Renal cortical epithelial cell (primary cell): ENCODE data around the gene NFATC2. TPM values are rescaled to one million over a fixed set of nuclear protein-coding genes. Genes with fewer than 3 reads are reported as not detected.

ENCODE experiments used
- DNase-seq: peaks from one replicate; pipeline ENCODE4 v3.0.0-alpha.2; 2011; ENCODE audit warnings: low read depth
- total RNA-seq: library from RNA; depleted of rRNA; stranded (reverse); fragments of >200 nt; gene quantifications from 2 replicates; pipeline ENCODE4 v1.2.3, GENCODE V29; 2014

The NFATC2 gene
- total RNA-seq, 1 donor from 2014 or later, result under 0.01 TPM

DNA sequence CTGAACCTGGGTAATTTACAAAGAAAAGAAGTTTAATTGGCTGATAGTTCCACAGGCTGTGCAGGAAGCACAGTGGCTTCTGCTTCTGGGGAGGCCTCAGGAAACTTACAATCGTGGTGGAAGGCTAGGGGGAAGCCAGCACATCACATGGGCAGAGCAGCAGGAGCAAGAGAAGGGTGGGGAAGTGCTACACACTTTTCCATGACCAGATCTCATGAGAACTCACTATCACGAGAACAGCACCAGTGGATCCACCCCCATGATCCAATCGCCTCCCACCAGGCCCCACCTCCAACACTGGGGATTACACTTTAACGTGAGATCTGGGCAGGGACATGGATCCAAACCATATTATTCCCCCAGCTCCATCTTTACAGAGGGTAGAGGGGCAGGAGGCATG is 166.4 kb downstream of the NFATC2 start:
- no peak for DNase-seq

DNA sequence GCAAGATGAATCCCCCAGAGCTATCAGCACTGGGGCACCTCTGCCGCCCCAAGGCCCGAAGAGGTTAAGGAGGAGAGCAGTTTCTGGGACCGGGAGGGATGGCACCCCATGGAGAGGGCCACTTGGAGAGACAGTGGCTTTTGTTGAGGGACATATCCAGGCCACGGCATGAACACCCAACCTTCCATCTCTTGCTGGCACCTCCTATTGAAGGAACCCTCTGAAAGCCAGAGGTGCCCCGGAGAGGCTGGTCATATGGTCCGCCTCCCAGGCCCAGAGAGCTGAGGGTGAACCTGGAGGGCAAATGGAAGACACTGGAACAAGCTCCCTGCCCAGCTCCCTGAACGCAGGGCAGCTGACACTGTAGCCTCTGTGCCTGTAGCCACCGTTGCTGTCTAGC is 167.0 kb downstream of the NFATC2 start:
- no peak for DNase-seq

DNA sequence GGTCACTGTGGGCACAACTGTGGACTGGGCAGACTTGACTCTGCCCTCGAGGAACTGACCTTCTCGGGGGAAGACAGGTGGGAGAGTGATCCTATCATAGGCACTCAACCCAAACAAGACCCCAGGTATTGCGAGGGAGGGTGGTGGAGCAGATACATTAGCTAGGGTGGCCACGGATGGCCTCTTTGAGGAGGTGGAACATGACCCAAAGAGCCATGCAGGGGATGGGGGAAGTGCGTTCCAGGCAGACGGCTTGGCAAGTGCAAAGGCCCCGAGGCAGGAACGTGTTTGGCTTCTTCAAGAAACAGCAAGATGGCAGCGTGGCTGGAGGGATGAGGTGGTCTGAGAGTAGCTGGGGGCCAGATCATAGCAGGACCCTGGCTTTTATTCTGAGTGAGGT is 167.6 kb downstream of the NFATC2 start:
- no peak for DNase-seq

DNA sequence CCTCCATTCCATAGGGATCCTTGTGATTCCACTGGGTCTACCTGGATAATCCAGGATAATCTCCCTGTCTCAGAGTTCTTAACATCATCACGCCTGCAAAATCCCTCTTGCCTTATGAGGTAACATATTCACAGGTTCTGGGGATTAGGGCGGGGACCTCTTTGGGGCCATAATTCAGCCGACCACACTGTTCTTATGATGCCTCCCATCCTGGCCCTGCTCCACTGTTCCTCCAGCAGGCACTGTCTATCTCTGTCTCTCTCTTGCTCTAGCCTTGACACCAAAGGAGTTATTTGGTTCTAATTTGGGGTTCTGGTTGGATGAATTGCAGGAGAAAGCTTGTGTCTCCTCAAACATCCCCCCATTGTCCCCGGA is 168.1 kb downstream of the NFATC2 start:
- DNase-seq, result no peak

DNA sequence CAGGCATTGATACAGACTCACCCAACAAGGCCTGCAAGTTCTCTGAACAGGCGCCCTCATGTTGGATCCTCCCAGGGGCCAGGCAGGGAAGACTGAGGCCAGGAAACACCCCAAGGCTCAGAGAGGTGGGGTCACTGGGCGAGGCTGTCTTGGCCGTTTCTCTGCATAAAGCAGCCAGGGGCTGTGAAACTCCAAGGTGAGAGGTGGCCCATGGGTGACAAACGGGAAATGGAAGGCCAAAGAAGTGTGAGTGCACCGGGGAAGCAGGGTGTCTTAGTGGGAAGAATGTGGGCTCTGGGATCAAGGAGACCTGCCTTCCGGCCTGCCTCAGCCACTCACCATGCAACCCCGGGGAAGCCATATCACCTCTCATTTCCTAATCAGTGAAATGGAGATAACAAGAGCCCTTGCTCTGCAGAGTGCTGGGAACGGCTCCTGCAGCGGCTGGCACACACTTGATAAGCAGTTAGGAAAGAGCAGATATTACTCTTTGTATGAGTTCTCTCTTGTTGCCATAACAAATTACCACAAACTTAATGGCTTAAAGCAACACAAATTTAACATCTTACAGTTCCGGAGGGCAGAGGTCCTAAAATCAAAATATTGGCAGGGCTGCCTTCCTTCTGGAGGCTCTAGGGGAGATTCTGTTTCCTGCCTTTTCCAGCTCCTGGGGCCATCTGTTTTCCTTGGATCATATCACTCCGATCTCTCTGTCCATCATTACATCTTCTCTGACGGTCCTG is 168.6 kb downstream of the NFATC2 start:
- no peak for DNase-seq

DNA sequence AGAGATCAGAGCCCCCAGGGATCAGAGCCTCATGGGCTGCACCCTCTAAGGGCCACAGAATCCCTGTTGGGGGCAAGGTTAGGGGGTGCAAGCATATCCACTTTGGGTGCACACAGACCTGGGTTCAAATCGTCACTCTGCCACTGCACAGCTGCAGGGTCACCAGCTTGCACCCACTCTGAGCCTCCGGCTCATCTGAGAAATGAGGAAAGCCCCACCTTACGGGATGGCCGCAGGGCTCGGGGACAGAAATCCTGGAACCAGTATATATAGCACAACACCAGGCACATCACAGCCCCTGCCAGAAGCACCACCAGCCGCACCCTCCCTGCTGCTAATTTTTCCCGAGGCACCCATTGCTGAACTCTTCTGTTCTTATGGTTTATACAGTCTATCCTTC is 169.6 kb downstream of the NFATC2 start:
- no peak for DNase-seq

DNA sequence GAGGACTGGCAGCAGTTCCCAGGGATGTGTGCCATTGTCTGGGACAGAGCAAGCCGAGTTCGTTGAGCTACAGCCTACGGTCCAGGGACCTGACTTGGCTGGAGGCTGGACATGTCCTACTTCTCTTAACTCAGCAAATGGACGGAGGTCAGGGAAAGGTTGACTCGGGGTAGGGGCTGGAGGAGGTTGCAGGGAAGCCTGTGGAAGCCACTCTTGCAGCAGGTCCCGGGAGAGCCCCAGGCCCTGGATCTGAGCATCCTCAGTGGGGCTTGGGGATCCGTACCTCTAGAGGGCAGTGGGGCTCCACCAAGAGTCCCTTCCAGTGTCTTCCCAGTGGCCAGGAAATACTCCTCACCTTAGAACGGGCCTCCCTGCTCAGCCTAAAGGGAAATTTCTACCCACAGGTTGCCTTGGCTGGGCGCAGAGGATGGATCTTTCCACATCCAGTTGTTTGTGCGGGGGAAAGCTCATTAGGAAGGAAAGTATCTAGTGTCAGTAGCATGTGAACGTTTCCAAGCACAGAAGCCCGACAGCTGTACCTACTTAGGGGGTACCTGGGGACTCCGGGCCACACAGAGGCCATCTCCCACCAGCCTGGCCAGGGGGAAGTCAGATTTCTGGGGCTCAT is 170.2 kb downstream of the NFATC2 start:
- DNase-seq, result peak; percentile 33

DNA sequence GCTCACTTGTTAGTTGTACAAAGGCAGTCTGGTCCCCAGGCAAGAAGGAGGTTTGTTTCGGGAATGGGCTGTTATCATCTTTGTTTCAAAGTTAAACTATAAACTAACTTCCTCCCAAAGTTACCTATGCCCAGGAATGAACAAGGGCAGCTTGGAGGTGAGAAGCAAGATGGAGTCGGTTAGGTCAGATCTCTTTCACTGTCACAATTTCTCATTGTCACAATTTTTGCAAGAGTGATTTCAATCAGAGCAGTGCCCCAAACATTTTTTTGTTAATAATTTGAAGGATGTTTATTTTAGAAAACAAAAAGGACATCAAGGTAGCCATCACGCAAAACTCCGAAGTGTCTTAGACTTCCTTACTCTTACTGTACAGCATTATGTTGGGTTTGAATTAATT is 170.8 kb downstream of the NFATC2 start:
- DNase-seq, result no peak

DNA sequence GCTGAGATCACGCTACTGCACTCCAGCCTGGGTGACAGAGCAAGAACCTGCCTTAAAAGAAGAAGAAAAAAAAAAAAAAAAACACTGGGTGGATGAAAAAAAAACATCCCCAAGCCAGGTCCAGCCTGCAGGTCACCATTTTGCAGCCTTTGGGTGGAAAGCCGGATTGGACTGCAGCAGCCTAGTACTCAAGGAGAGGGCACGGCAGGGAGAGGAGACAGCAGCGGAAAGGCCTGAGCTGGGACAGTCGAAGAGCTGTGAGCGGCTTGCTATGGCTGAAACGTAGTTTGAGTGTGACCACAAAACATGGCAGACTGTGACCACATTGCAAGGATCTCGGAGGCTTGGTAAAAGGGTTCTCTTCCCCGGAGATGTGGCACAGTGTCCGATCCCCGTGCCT is 173.0 kb downstream of the NFATC2 start:
- no peak for DNase-seq

DNA sequence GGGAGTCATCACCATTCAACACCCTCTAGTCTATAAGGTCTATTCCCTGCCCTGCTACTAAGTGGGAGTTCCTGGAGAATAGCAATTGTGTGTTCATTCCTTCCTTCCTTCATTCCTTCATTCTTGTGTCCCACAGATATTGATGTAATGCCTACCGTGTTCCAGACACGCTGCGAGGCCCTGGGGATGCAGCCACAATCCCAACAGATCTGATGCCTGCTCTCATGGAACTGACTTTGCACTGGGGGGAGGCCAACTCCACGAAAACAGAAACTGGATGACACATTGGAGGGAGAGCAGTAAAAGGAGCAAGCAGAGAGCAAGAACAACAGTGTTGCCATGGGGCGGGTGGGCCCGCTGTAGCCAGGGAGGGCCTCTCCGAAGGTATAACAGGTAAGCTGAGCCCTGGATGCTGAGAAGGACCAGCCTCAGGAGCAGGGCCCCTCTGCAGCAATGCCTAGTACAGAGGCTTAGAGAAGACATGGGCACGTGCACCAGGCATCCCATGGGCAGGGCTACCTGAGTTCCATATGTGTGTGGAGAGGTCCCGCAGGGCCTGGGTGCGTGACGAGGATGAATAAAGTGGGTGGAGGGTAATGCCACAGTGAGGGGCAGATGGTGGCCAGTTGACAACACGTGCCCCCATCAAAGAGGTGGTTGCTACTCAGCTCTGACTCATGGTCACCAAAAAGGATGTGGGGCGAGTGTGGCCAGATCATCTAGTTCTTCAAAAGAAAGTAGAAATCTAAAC is 173.9 kb downstream of the NFATC2 start:
- no peak for DNase-seq

DNA sequence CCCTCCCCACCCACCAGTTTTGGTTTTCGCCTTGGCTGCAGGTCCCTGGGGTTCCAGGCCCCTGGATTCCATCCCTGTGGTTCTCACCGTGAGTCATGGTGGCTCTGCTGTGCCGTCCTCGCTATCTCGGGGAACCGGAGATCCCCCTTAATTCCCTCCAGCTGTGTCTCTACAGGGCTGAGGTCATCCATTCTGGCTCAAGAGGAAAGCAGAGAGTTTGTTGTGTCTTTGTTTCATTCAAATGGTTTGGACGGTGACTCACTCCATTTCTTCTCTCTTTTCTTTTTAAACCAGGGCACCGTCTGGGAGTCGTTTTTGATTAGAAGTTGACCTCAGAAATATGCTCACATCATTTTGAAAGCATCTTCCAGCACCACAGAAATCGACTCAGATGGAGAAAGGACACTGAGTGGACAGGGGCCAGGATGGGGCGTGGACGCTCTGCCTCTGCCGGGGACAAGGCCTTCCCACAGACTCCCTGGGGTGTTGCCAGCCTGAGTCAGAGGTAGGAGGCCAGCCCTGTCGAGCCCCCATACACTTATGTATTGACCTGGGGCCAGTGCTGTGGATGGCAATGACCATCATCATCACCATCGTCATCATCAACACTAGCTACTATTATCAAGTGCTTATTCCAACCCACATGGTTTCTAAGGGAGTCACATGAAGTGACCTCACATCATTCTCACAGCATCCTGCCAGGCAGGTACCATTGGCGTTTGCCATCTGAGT is 176.2 kb downstream of the NFATC2 start:
- DNase-seq, result peak; percentile 92

DNA sequence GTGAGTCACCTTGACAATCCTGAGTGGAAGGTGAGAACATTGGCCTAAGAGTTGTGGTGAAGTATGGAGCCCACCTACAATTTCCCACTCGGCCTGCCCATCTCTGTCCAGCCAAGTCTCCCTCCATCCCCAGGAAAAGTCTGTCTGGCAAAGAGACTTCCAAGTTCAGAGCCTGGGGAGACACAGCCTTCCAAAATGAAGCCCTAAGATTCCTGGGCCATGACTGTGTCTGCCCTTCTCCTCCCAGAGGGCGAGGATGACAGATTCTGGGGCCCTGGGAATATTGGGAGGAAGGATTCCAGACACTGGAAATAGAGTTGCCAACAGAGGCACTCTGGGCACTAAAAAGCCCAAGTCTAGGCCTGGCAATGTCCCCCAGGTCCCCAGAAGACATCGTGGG is 176.8 kb downstream of the NFATC2 start:
- DNase-seq, result peak; percentile 15

DNA sequence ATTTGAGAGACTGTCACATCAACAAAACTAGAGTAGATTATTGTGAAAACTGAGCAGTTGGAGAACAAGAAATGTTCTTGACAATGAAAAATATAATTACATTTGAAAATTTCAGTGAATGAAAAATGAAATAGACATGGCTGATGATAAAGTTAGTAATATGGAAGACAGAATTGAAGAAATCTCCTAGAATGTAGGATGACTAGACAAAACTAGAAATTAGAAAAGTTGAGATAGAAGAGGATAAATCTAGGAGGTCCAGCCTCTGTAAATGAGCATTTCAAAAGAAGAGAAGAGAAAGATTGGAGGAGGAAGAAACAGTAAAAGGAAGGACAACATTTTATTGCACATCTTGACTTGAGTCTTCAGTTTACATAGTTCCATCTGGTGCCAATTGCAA is 178.7 kb downstream of the NFATC2 start:
- DNase-seq, result no peak

DNA sequence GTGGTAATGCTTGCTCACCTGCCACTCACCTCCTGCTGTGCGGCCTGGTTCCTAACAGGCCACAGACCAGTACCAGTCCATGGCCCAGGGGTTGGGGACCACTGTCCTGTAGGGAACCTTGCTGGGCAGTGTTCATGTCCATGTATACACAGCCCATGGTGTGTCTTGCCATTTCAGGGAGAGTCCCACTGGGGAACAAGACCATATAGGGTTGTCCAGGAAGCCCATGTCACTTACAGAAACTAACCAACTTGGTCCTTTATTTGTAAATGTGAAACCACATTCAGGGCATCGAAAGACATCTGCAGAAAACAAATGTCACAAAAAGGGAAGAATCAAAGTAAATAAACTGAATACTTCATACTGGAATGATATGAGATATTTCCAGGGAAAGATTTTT is 179.1 kb downstream of the NFATC2 start:
- no peak for DNase-seq

DNA sequence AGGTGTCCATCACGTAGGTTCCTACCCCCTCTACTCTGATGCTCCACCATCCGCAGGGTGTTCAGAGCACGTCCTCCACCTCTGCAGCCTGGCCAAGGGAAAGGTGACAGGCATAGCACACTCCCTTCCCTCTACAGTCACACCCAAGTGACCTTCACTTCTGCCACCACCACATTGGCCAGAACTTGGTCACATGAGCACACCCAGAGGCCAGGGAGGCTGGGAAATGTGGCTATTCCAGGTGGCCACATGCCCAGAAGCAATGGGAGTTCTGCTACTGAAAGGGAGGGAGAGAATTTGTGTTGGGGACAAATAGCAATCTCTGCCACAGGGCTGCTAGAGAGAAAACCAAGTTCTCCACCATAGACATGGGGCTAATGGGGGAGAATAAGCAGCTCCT is 180.3 kb downstream of the NFATC2 start:
- DNase-seq, result no peak

DNA sequence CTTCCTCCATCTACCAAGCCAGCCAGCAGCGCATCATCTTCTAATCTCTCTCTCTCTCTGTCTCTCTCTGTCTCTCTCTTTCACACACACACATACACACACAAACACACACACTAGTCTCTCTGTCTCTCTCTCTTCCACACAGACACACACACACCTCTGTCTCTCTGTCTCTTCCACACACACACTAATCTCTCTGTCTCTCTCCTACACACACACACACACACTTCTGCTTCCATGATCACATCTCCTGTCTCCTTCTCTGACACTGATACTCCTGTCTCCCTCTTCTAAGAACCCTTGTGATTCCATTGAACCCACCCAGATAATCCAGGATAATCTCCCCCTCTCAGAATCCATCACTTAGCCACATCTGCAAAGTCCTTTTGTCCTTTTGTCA is 181.3 kb downstream of the NFATC2 start:
- no peak for DNase-seq

DNA sequence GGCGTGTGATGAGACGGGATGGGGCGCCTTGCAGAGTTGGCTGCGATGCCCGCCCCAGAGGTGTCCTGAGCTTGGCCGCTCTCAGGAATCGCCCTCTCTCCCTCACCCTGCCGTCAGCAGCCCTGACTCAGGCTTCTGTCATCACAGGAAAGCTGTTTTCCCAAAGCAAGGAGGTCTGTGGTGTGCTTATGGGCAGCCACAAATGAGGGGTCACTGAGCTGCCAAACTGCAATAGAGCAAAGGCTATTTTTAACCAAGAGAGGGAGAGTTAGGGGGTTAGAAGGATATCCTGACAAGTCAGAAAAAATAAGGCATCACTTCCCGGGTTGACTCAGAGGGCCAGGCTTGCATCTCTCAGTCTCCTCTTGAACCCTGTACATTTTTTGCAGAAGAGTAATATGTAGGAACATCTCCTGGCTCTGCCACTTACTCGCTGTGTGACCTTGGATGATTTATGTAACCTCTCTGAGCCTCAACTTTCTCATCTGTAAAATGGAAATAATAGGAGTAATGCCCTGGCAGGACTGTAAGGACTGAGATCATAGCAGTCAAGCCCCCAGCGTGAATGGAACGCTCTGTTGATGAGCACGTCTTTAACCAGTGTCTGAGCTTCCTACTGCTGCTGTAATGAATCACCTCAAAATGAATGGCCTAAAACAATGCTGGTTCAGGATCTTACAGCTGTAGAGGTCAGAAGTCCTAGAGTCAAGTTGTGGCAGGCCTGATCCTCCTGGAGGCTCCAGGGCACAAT is 181.9 kb downstream of the NFATC2 start:
- peak; percentile 97 for DNase-seq

DNA sequence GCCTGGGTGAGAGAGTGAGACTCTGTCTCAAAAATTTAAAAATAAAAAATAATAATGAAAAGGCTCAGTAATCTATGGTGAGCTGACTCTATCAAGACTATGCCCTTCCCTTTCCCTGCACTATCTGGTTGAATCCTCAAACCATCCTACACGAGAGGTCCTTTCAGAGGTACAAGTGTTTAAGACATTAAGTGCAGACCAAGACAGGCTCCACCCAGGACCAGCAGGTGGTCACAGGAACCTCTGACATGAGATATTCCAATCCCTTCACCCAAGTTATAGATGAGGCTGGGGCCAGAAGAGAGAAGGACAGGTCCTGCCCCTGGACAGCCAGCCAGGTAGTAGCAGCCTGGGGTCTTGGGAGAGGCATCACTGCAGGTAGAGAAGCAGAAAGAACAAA is 182.6 kb downstream of the NFATC2 start:
- no peak for DNase-seq

DNA sequence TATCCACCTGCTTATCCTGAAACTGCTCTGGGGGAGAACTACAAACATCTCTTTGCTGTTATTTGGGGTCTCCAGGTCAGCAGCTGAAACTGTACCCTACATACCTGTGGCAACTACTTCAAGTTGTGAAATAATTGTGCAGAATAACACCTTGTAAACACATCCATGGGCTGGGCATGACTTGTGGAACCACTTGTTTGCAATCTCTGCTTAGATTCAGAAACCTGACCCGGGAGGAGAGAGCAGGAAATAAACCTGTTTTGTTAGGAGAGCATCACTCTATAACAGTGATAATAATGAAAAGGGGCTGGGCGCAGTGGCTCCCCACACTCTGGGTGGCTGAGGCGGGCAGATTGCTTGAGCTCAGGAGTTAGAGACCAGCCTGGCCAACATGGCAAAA is 183.1 kb downstream of the NFATC2 start:
- peak; percentile 29 for DNase-seq

DNA sequence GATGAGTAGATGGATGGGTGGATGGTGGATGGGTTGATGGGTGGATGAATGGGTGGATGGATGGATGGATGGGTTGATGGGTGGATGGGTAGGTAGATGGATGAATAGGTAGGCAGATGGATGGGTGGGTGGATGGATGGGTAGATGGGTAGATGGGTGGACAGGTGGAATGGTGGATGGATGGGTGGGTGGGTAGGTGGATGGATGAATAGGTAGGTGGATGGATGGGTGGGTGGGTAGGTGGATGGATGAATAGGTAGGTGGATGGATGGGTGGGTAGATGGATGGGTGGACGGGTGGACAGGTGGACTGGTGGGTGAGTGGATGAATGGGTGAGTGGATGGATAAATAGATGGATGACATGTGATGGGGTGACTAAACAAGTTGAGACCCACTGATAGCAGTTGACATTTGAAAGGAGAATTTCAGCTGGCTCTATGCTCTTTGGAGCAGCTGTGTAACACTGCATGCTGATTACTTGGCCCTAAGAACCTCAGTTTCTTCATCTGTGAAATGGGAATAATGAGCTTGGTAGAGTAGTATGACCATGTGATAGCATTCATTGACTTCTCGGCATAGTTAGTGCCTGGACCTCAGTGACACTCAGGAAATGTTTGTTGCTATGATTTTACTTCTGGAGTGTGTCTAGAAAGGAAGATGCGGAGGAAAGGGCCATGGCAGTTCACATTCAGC is 184.3 kb downstream of the NFATC2 start:
- DNase-seq, result no peak

DNA sequence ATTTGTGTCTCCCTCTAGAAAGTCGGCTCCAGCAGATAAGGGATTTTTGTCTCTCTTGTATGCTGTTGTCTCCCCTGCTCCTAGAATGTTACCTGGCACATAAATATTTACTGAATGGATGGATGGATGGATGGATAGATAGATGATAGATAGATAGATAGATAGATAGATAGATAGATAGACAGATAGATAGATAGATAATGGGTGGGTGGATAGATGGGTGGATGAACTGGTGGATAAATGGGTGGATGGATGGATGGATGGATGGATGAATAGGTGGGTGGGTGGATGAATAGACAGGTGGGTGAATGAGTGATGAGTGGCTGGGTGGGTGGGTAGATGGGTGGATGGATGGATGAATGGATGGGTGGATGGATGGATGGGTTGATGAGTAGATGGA is 185.0 kb downstream of the NFATC2 start:
- no peak for DNase-seq
